GM12878 (cell line): ENCODE data around the gene TMEM232. TPM values are rescaled to one million over a fixed set of nuclear protein-coding genes. Genes with fewer than 3 reads are reported as not detected.

Experiments
- ATAC-seq: fragments of 200-7000 bp; cut with Tn5 transposase; 3 replicates; pipeline ENCODE4 v1.9.1; 2020; ENCODE audit warnings: mild to moderate bottlenecking, moderate library complexity
- BruUV-seq: library from RNA; stranded (reverse); fragments of 400-500 nt; replicated peaks from 2 replicates; lab custom pipeline; 2021; lab: Mats Ljungman, UMichigan
- CTCF ChIA-PET: fragments of 300-600 bp; sonication (Branson Sonifier 250); formaldehyde crosslinking; extraction: SDS; loops from one replicate; lab custom pipeline; 2021; ENCODE audit warnings: inconsistent platforms; lab: Yijun Ruan, JAX
- POLR2A ChIA-PET: fragments of 350-600 bp; formaldehyde crosslinking; extraction: SDS; loops from one replicate; lab custom pipeline; 2021; ENCODE audit warnings: inconsistent platforms; lab: Charles Lee
- RAD21 ChIA-PET: fragments of 300-600 bp; sonication (Branson Sonifier 250); formaldehyde crosslinking; loops from one replicate; lab custom pipeline; 2023; ENCODE audit warnings: antibody characterized with exemption; ENCODE audit not compliant: unreplicated experiment; lab: Charles Lee
- SMC1A ChIA-PET: fragments of 300-600 bp; sonication (Branson Sonifier 250); formaldehyde crosslinking; loops from one replicate; lab custom pipeline; 2023; ENCODE audit not compliant: unreplicated experiment, uncharacterized antibody; lab: Charles Lee
- DNase-seq: peaks from one replicate; pipeline ENCODE4 v3.0.0-alpha.2; 2011; ENCODE audit warnings: low read depth, low spot score
- FAIRE-seq: peaks from 3 replicates; lab custom pipeline; 2011; peaks lifted over from hg19 to GRCh38; lab: Jason Lieb, UNC
- H2AFZ ChIP-seq: 2 replicates; pipeline ENCODE4 v1.6.0; 2011; ENCODE audit warnings: low read depth, low read length, control low read depth; ENCODE audit not compliant: control insufficient read depth
- H3K27ac ChIP-seq: 2 replicates; pipeline ENCODE4 v1.5.1; 2011; ENCODE audit warnings: control low read depth; ENCODE audit not compliant: control insufficient read depth, insufficient read depth
- H3K27me3 ChIP-seq, 2 experiments: replicated peaks in 1 of 2; 2 replicates each; pipeline versions ENCODE4 v1.6.0 to v1.6.1; 2011; ENCODE audit warnings: low read length in 1 of 2; ENCODE audit not compliant: control insufficient read depth in 2 of 2, insufficient read depth in 2 of 2
- H3K36me3 ChIP-seq, 2 experiments: 2 replicates each; pipeline ENCODE4 v1.5.1; 2011; ENCODE audit warnings: low read length in 1 of 2; ENCODE audit not compliant: control insufficient read depth in 2 of 2, insufficient read depth in 2 of 2
- H3K4me1 ChIP-seq: 2 replicates; pipeline ENCODE4 v1.6.1; 2011; ENCODE audit warnings: mild to moderate bottlenecking, low read length, moderate library complexity, mixed read lengths; ENCODE audit not compliant: control insufficient read depth, insufficient read depth
- H3K4me2 ChIP-seq: 2 replicates; pipeline ENCODE4 v1.6.0; 2011; ENCODE audit warnings: control low read depth; ENCODE audit not compliant: control insufficient read depth, insufficient read depth
- H3K4me3 ChIP-seq: fragments of 200-600 bp; sonication (generic); 2 replicates; pipeline ENCODE4 v1.5.1; 2016
- H3K79me2 ChIP-seq: 2 replicates; pipeline ENCODE4 v1.6.0; 2011; ENCODE audit warnings: low read length; ENCODE audit not compliant: control insufficient read depth, insufficient read depth
- H3K9ac ChIP-seq: 2 replicates; pipeline ENCODE4 v1.8.0; 2011; ENCODE audit warnings: low read length, control low read depth, mixed read lengths; ENCODE audit not compliant: control insufficient read depth, insufficient read depth
- H3K9me3 ChIP-seq: replicated peaks from 3 replicates; pipeline ENCODE4 v1.5.1; 2011; ENCODE audit warnings: mild to moderate bottlenecking, low read length; ENCODE audit not compliant: control insufficient read depth, insufficient read depth
- H4K20me1 ChIP-seq: 2 replicates; pipeline ENCODE4 v1.6.0; 2011; ENCODE audit not compliant: control insufficient read depth, insufficient read depth
- BACH1 ChIP-seq: fragments of 450-650 bp; IDR thresholded peaks from 2 replicates; pipeline ENCODE4 v1.6.1; 2017; ENCODE audit warnings: mild to moderate bottlenecking, borderline replicate concordance
- CBX3 ChIP-seq: fragments of 200-600 bp; sonication (generic); IDR thresholded peaks from 2 replicates; pipeline ENCODE4 v1.6.1; 2016; ENCODE audit warnings: low read depth, borderline replicate concordance
- CHD1 ChIP-seq: IDR thresholded peaks from 2 replicates; pipeline ENCODE4 v1.6.1; 2012; ENCODE audit warnings: low read depth, low read length, improper control_type of control experiment
- CREB1 ChIP-seq: IDR thresholded peaks from 2 replicates; pipeline ENCODE4 v1.6.1; 2012; ENCODE audit warnings: low read depth, mild to moderate bottlenecking, inconsistent platforms
- E4F1 ChIP-seq: fragments of 450-650 bp; IDR thresholded peaks from 2 replicates; pipeline ENCODE4 v1.6.1; 2018; ENCODE audit warnings: borderline replicate concordance, mild to moderate bottlenecking; ENCODE audit not compliant: partially characterized antibody
- ESRRA ChIP-seq: IDR thresholded peaks from 2 replicates; pipeline ENCODE4 v1.6.1; 2012; ENCODE audit warnings: mild to moderate bottlenecking, low read length, improper control_type of control experiment
- FOXK2 ChIP-seq: fragments of 450-650 bp; IDR thresholded peaks from 2 replicates; pipeline ENCODE4 v1.6.1; 2017; ENCODE audit warnings: mild to moderate bottlenecking, moderate library complexity
- FOXM1 ChIP-seq: IDR thresholded peaks from 2 replicates; pipeline ENCODE4 v1.6.1; 2012; ENCODE audit warnings: low read depth, mild to moderate bottlenecking, inconsistent platforms, low read length, moderate library complexity
- HCFC1 ChIP-seq: fragments of 150-350 bp; IDR thresholded peaks from 2 replicates; pipeline ENCODE4 v1.6.1; 2014; ENCODE audit warnings: low read length
- LARP7 ChIP-seq: fragments of 450-650 bp; IDR thresholded peaks from 2 replicates; pipeline ENCODE4 v1.6.1; 2017; ENCODE audit warnings: mild to moderate bottlenecking
- MXI1 ChIP-seq: fragments of 150-350 bp; IDR thresholded peaks from 2 replicates; pipeline ENCODE4 v1.6.1; 2011; ENCODE audit warnings: low read depth, mild to moderate bottlenecking, inconsistent platforms, low read length, improper control_type of control experiment
- NR2F1 ChIP-seq: fragments of 450-650 bp; conservative IDR thresholded peaks from 2 replicates; pipeline ENCODE4 v1.6.1; 2017; ENCODE audit warnings: mild to moderate bottlenecking
- PAX5 ChIP-seq: IDR thresholded peaks from 2 replicates; pipeline ENCODE4 v1.6.1; 2011; ENCODE audit warnings: low read depth, low read length, borderline replicate concordance
- RELA ChIP-seq: fragments of 450-650 bp; IDR thresholded peaks from 2 replicates; pipeline ENCODE4 v1.8.0; 2014; ENCODE audit warnings: borderline replicate concordance; ENCODE audit not compliant: partially characterized antibody
- SP1 ChIP-seq: IDR thresholded peaks from one replicate; pipeline ENCODE4 v1.6.1; 2011; ENCODE audit warnings: low read depth, low read length
- SREBF2 ChIP-seq: IDR thresholded peaks from 2 replicates; pipeline ENCODE4 v1.6.1; 2012; ENCODE audit warnings: mild to moderate bottlenecking, low read length
- TARDBP ChIP-seq: IDR thresholded peaks from 2 replicates; pipeline ENCODE4 v1.6.1; 2016; ENCODE audit warnings: borderline replicate concordance
- YY1 ChIP-seq: IDR thresholded peaks from 2 replicates; pipeline ENCODE4 v1.6.1; 2011; ENCODE audit warnings: low read depth, mild to moderate bottlenecking, low read length
- ZBTB4 ChIP-seq: fragments of 450-650 bp; formaldehyde crosslinking; IDR thresholded peaks from 2 replicates; pipeline ENCODE4 v1.4.0; 2022; ENCODE audit warnings: mild to moderate bottlenecking, moderate library complexity
- ZNF274 ChIP-seq: IDR thresholded peaks from one replicate; pipeline ENCODE4 v1.8.0; 2011; ENCODE audit not compliant: insufficient read length, insufficient read depth
- WGBS: methylation state at CpG from one replicate; pipeline ENCODE4 v1.1.6; 2016; ENCODE audit warnings: low lambda C conversion rate; ENCODE audit not compliant: insufficient replicate concordance, insufficient coverage; ENCODE audit errors: missing lambda C conversion rate; 5-methylcytosine and 5-hydroxymethylcytosine counted together
- in situ Hi-C: fragments of 300-500 bp; cut with MboI; formaldehyde crosslinking; loops from 9 replicates; pipeline ENCODE4 v1.14.3; 2018; ENCODE audit warnings: mixed read lengths
- intact Hi-C: fragments of 100-400 bp; cut with micrococcal nuclease; formaldehyde crosslinking; loops from one replicate; pipeline ENCODE4 v1.14.2; 2022; ENCODE audit not compliant: unreplicated experiment
- polyA plus RNA-seq, 11 experiments: library from polyadenylated mRNA; depleted of rRNA in 4 of 11; unstranded in 6 of 11; stranded (reverse) in 5 of 11; fragments of >200 nt; fragmentation: Nextera tagmentation in 4 of 11; fragmentation: Illumina TruSeq in 1 of 11; extraction: Ambion mirVana in 4 of 11; extraction: Trizol in 1 of 11; gene quantifications; 1 replicate in 1 of 11; 2 replicates in 10 of 11; pipeline versions ENCODE4 v1.2.1 to v1.2.3, GENCODE V29; 2011 to 2016; ENCODE audit warnings: inconsistent platforms in 2 of 11, missing spikeins in 2 of 11, low read depth in 1 of 11
- total RNA-seq, 4 experiments: library from RNA; depleted of rRNA in 3 of 4; stranded (reverse); fragments of >200 nt in 3 of 4; fragmentation: Illumina TruSeq in 1 of 4; extraction: Trizol in 1 of 4; gene quantifications; 2 replicates each; pipeline versions ENCODE4 v1.2.1 to v1.2.3, GENCODE V29; 2013 to 2021
- TF ChIP-seq, protein P1 (sequence below): IDR thresholded peaks from 2 replicates; pipeline ENCODE4 v1.6.1; 2012; ENCODE audit warnings: low read depth, low read length, improper control_type of control experiment

Gene TMEM232
- total and polyA plus RNA-seq, 10 of the 15 experiments (the other 5 are each of a cell fraction or from before 2014, with no cell fraction given) = 0.29 to 1.3 (median 0.91) TPM

GRCh38 chr5:110611817-110612216, 114.7 kb downstream of the TMEM232 start (continued):
- no peak for TF ChIP-seq E4F1
- TF ChIP-seq CBX3 = no peak
- no peak for TF ChIP-seq MXI1
- TF ChIP-seq CREB1 = no peak
- no peak for TF ChIP-seq ESRRA
- TF ChIP-seq NR2F1 = no peak
- TF ChIP-seq, all 136 proteins: peak for 0

DNA sequence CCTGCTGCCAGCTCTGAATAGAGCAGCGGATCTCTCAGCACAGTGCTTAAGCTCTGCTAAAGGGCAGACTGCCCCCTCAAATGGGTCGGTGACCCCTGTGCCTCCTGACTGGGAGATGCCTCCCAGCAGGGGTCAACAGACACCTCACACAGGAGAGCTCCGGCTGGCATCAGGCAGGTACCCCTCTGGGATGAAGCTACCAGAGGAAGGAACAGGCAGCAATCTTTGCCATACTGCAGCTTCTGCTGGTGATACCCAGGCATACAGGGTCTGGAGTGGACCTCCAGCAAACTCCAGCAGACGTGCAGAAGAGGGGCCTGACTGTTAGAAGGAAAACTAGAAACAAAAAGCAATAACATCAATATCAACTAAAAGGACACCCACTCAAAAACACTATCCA, 131.6 kb downstream of the TMEM232 start:
- WGBS = 44% methylated on average over 4 of the region's 4 CpGs
- Histone ChIP-seq H3K27me3 (no peaks in the 10 kb centered on the region), H3K9me3 (no peaks in the 10 kb centered on the region), H3K79me2 (no peaks in the 10 kb centered on the region), H3K4me1 (no peaks in the 10 kb centered on the region), H4K20me1 (no peaks in the 10 kb centered on the region), H3K27ac (no peak overlapping the region), H3K4me3 (no peak overlapping the region), H2AFZ (no peak overlapping the region), H3K9ac (no peak overlapping the region), H3K36me3 (no peaks in the 10 kb centered on the region), H3K4me2 (no peak overlapping the region)
- ChIA-PET CTCF (no interaction called here), SMC1A (interaction anchor here (0.5 kb wide), 1 partner anchor 171 kb away, joined by 3 read pairs; no protein-coding TSS in a partner anchor), POLR2A (no interaction called here), RAD21 (no interaction called here)
- intact Hi-C loops (no loop called here), in situ Hi-C loops (no loop called here)
- ATAC-seq (no peak), DNase-seq (no peak), FAIRE-seq (no peak)
- BruUV-seq = no TSS peak
- TF ChIP-seq, protein P1, sequence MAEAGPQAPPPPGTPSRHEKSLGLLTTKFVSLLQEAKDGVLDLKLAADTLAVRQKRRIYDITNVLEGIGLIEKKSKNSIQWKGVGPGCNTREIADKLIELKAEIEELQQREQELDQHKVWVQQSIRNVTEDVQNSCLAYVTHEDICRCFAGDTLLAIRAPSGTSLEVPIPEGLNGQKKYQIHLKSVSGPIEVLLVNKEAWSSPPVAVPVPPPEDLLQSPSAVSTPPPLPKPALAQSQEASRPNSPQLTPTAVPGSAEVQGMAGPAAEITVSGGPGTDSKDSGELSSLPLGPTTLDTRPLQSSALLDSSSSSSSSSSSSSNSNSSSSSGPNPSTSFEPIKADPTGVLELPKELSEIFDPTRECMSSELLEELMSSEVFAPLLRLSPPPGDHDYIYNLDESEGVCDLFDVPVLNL = no peak
- TF ChIP-seq CBX3 = no peak
- TF ChIP-seq TARDBP = no peak
- TF ChIP-seq PAX5 = no peak
- TF ChIP-seq SREBF2 = no peak
- TF ChIP-seq RELA = no peak
- TF ChIP-seq BACH1 = no peak
- no peak for TF ChIP-seq LARP7
- no peak for TF ChIP-seq YY1
- TF ChIP-seq FOXM1 = no peak
- TF ChIP-seq SP1 = no peak
- TF ChIP-seq ZNF274 = no peak
- no peak for TF ChIP-seq HCFC1
- no peak for TF ChIP-seq CHD1
- no peak for TF ChIP-seq FOXK2
- TF ChIP-seq ZBTB4 (CRISPR knock-in tag) = no peak
